Stimulated activated naive B cell treated with anti-CD40 and anti-IgM and Interleukin-4, amounts not matched to agents 10 μg/mL and 1 μg/mL and 100 μg/mL, for 72 hours (primary cell): ENCODE measurements around the gene KCTD13.

Source experiments
- ATAC-seq, 2 donors: fragments of 150-1000 bp; cut with Tn5 transposase; replicated peaks; 2 replicates each; pipeline ENCODE4 v1.10.0; 2021; ENCODE audit warnings: moderate library complexity in 1 of 2
- DNase-seq: peaks from one replicate; pipeline ENCODE4 v3.0.0; 2021
- H3K27ac Mint-ChIP-seq: one replicate; pipeline ENCODE4 v1.8.0; 2022; ENCODE audit warnings: mild to moderate bottlenecking, mixed read lengths
- H3K27me3 Mint-ChIP-seq, 2 donors: one replicate each; pipeline ENCODE4 v1.8.0; 2022; ENCODE audit warnings: mixed read lengths in 2 of 2
- H3K36me3 Mint-ChIP-seq, 2 donors: one replicate each; pipeline ENCODE4 v1.8.0; 2022; ENCODE audit warnings: mixed read lengths in 2 of 2, mild to moderate bottlenecking in 1 of 2
- H3K4me1 Mint-ChIP-seq, 2 donors: one replicate each; pipeline ENCODE4 v1.8.0; 2022; ENCODE audit warnings: mixed read lengths in 2 of 2, mild to moderate bottlenecking in 1 of 2
- H3K4me3 Mint-ChIP-seq, 2 donors: one replicate each; pipeline ENCODE4 v1.8.0; 2022; ENCODE audit warnings: mild to moderate bottlenecking in 2 of 2, mixed read lengths in 2 of 2, moderate library complexity in 1 of 2
- H3K9me3 Mint-ChIP-seq, 2 donors: one replicate each; pipeline ENCODE4 v1.8.0; 2022; ENCODE audit warnings: mixed read lengths in 2 of 2, mild to moderate bottlenecking in 1 of 2

The KCTD13 gene

GRCh38 chr16:29906520-29907244 lies 19.3 kb downstream of the KCTD13 start:
- H3K4me1 Mint-ChIP-seq: peaks cover 3 to 10% of the 10 kb centered on the region in 2 donors
- no peak for DNase-seq
- no peaks in the 10 kb centered on the region for H3K27me3 Mint-ChIP-seq
- H3K27ac Mint-ChIP-seq: peak overlapping the region; percentile 56
- no peak overlapping the region for H3K4me3 Mint-ChIP-seq
- H3K9me3 Mint-ChIP-seq: no peaks in the 10 kb centered on the region
- H3K36me3 Mint-ChIP-seq: peaks cover 14 to 30% of the 10 kb centered on the region in 2 donors
- ATAC-seq: no peak

- no peak for ATAC-seq
- Mint-ChIP-seq H3K9me3 (no peaks in the 10 kb centered on the region), H3K36me3 (peaks cover 11 to 21% of the 10 kb centered on the region in 2 donors), H3K4me1 (peaks cover 5 to 9% of the 10 kb centered on the region in 2 donors), H3K4me3 (no peak overlapping the region), H3K27me3 (peaks cover 3 to 4% of the 10 kb centered on the region in 2 donors), H3K27ac (no peak overlapping the region)
- DNase-seq: no peak
These were observed 20.4 kb downstream of the KCTD13 start for GRCh38 chr16:29905668-29906067.

GRCh38 chr16:29904947-29905346 lies 21.1 kb downstream of the KCTD13 start:
- H3K27ac Mint-ChIP-seq: no peak overlapping the region
- ATAC-seq: no peak
- no peaks in the 10 kb centered on the region for H3K9me3 Mint-ChIP-seq
- DNase-seq: no peak
- H3K36me3 Mint-ChIP-seq: peaks cover 11 to 21% of the 10 kb centered on the region in 2 donors
- no peak overlapping the region for H3K4me3 Mint-ChIP-seq
- peaks cover 7 to 10% of the 10 kb centered on the region in 2 donors for H3K27me3 Mint-ChIP-seq
- H3K4me1 Mint-ChIP-seq: peaks cover 8 to 14% of the 10 kb centered on the region in 2 donors

- no peaks in the 10 kb centered on the region for H3K9me3 Mint-ChIP-seq
- peaks cover 7 to 27% of the 10 kb centered on the region in 2 donors for H3K4me1 Mint-ChIP-seq
- H3K4me3 Mint-ChIP-seq: no peak overlapping the region
- DNase-seq: no peak
- no peak for ATAC-seq
- peaks cover 11 to 15% of the 10 kb centered on the region in 2 donors for H3K36me3 Mint-ChIP-seq
- H3K27me3 Mint-ChIP-seq: peaks cover 14 to 18% of the 10 kb centered on the region in 2 donors
- no peak overlapping the region for H3K27ac Mint-ChIP-seq
These were observed 22.4 kb downstream of the KCTD13 start for GRCh38 chr16:29903590-29903989.

- Mint-ChIP-seq H3K27me3 (peaks cover 32 to 36% of the 10 kb centered on the region in 2 donors), H3K4me1 (peaks cover 10 to 33% of the 10 kb centered on the region in 2 donors), H3K27ac (no peak overlapping the region), H3K9me3 (no peaks in the 10 kb centered on the region), H3K4me3 (peak overlapping the region in 1 of 2 donors; percentile 22), H3K36me3 (peaks cover 4 to 6% of the 10 kb centered on the region in 2 donors)
- DNase-seq: no peak
- ATAC-seq: no peak
These were observed 24.4 kb downstream of the KCTD13 start for GRCh38 chr16:29901607-29901945.

GRCh38 chr16:29900888-29901606 lies 25.0 kb downstream of the KCTD13 start:
- H3K9me3 Mint-ChIP-seq: no peaks in the 10 kb centered on the region
- no peak for DNase-seq
- no peak for ATAC-seq
- H3K27ac Mint-ChIP-seq: no peak overlapping the region
- peaks cover 35 to 41% of the 10 kb centered on the region in 2 donors for H3K27me3 Mint-ChIP-seq
- H3K36me3 Mint-ChIP-seq: peaks cover 0 to 3% of the 10 kb centered on the region in 2 donors
- H3K4me1 Mint-ChIP-seq: peaks cover 10 to 33% of the 10 kb centered on the region in 2 donors
- peak overlapping the region; percentile 66 to 79 for H3K4me3 Mint-ChIP-seq

- H3K27ac Mint-ChIP-seq: no peak within 1 kb of the TSS
- H3K27me3 Mint-ChIP-seq: peaks cover 42 to 46% of the 10 kb centered on the region in 2 donors
- DNase-seq (no peak), ATAC-seq (peak; percentile 89 to 90)
- no peaks in the 10 kb centered on the region for H3K9me3 Mint-ChIP-seq
- peak within 1 kb of the TSS; percentile 66 to 79 for H3K4me3 Mint-ChIP-seq
- peaks cover 10 to 33% of the 10 kb centered on the region in 2 donors for H3K4me1 Mint-ChIP-seq
- peaks cover 0 to 3% of the 10 kb centered on the region in 2 donors for H3K36me3 Mint-ChIP-seq
These were observed 25.7 kb downstream of the KCTD13 start, which contains the start of gene ASPHD1 for GRCh38 chr16:29900102-29900887. Gene ASPHD1 (plus strand): TSS chr16:29900488. CDS start chr16:29900972, 484 bp downstream.

GRCh38 chr16:29899516-29900101 lies 26.4 kb downstream of the KCTD13 start, which contains the start of gene SEZ6L2:
Gene SEZ6L2 (minus strand): TSS chr16:29899550. CDS start chr16:29899019, 531 bp downstream.
- peak; percentile 53 for DNase-seq
- no peak within 1 kb of the TSS for H3K27ac Mint-ChIP-seq

GRCh38 chr16:29898804-29899515 lies 27.1 kb downstream of the KCTD13 start:
- no peak overlapping the region for H3K27ac Mint-ChIP-seq
- H3K4me1 Mint-ChIP-seq: peaks cover 10 to 33% of the 10 kb centered on the region in 2 donors
- H3K27me3 Mint-ChIP-seq: peaks cover 45 to 49% of the 10 kb centered on the region in 2 donors
- no peak for ATAC-seq
- peaks cover 0 to 3% of the 10 kb centered on the region in 2 donors for H3K36me3 Mint-ChIP-seq
- no peak overlapping the region for H3K4me3 Mint-ChIP-seq
- DNase-seq: no peak
- no peaks in the 10 kb centered on the region for H3K9me3 Mint-ChIP-seq

More at GRCh38 chr16:29899516-29900101, 26.4 kb downstream of the KCTD13 start, which contains the start of gene SEZ6L2:
- Mint-ChIP-seq H3K4me1 (peaks cover 10 to 33% of the 10 kb centered on the region in 2 donors), H3K4me3 (peak within 1 kb of the TSS; percentile 66 to 79), H3K9me3 (no peaks in the 10 kb centered on the region), H3K36me3 (peaks cover 0 to 3% of the 10 kb centered on the region in 2 donors), H3K27me3 (peaks cover 45 to 49% of the 10 kb centered on the region in 2 donors)
- peak in 1 of 2 donors; percentile 20 for ATAC-seq

- ATAC-seq (no peak), DNase-seq (no peak)
- Mint-ChIP-seq H3K27me3 (peaks cover 45 to 49% of the 10 kb centered on the region in 2 donors), H3K4me3 (no peak overlapping the region), H3K9me3 (no peaks in the 10 kb centered on the region), H3K27ac (peak overlapping the region; percentile 37), H3K4me1 (peaks cover 10 to 28% of the 10 kb centered on the region in 2 donors), H3K36me3 (peaks cover 0 to 3% of the 10 kb centered on the region in 2 donors)
These were observed 27.8 kb downstream of the KCTD13 start for GRCh38 chr16:29898135-29898803.

- ATAC-seq: no peak
- peaks cover 10 to 27% of the 10 kb centered on the region in 2 donors for H3K4me1 Mint-ChIP-seq
- H3K4me3 Mint-ChIP-seq: no peak overlapping the region
- H3K27ac Mint-ChIP-seq: no peak overlapping the region
- H3K9me3 Mint-ChIP-seq: no peaks in the 10 kb centered on the region
- peaks cover 45 to 49% of the 10 kb centered on the region in 2 donors for H3K27me3 Mint-ChIP-seq
- DNase-seq: no peak
- H3K36me3 Mint-ChIP-seq: peaks cover 0 to 3% of the 10 kb centered on the region in 2 donors
These were observed 28.7 kb downstream of the KCTD13 start for GRCh38 chr16:29897333-29897732.

GRCh38 chr16:29896841-29897240 lies 29.2 kb downstream of the KCTD13 start:
- Mint-ChIP-seq H3K4me3 (no peak overlapping the region), H3K36me3 (peaks cover 0 to 3% of the 10 kb centered on the region in 2 donors), H3K27ac (no peak overlapping the region), H3K9me3 (no peaks in the 10 kb centered on the region), H3K4me1 (peaks cover 10 to 27% of the 10 kb centered on the region in 2 donors), H3K27me3 (peaks cover 45 to 49% of the 10 kb centered on the region in 2 donors)
- DNase-seq: no peak
- no peak for ATAC-seq
